Endothelial cell of umbilical vein (primary cell): ENCODE data around the gene BHLHA15. TPM values are rescaled to one million over a fixed set of nuclear protein-coding genes. Genes with fewer than 3 reads are reported as not detected.

Source experiments
- BruUV-seq: library from RNA; stranded (reverse); fragments of 400-500 nt; replicated peaks from 2 replicates; lab custom pipeline; 2021; lab: Mats Ljungman, UMichigan
- CTCF ChIA-PET: fragments of 300-600, 350-600 bp; sonication (Branson Sonifier 250); formaldehyde crosslinking; loops from one replicate; lab custom pipeline; 2021; ENCODE audit warnings: antibody characterized with exemption, inconsistent platforms; lab: Charles Lee
- POLR2A ChIA-PET: fragments of 300-600, 350-600 bp; sonication (Branson Sonifier 250); formaldehyde crosslinking; loops from one replicate; lab custom pipeline; 2021; ENCODE audit warnings: antibody characterized with exemption, inconsistent platforms; lab: Charles Lee
- DNase-seq: peaks from one replicate; pipeline ENCODE4 v3.0.0-alpha.2; 2011; ENCODE audit warnings: low read depth, low spot score
- FAIRE-seq: peaks from 2 replicates; lab custom pipeline; 2011; peaks lifted over from hg19 to GRCh38; lab: Jason Lieb, UNC
- H2AFZ ChIP-seq: 2 replicates; pipeline ENCODE4 v1.6.0; 2012; ENCODE audit warnings: low read depth, low read length, control low read depth, inconsistent platforms
- H3K27ac ChIP-seq: 2 replicates; pipeline ENCODE4 v1.5.1; 2011; ENCODE audit warnings: low read depth, mild to moderate bottlenecking, control low read depth, low read length, moderate library complexity; ENCODE audit not compliant: insufficient read depth
- H3K27me3 ChIP-seq, 2 experiments: 2 replicates each; pipeline versions ENCODE4 v1.6.0 to v1.6.1; 2011; ENCODE audit warnings: low read length in 2 of 2, mixed read lengths in 1 of 2; ENCODE audit not compliant: control insufficient read depth in 2 of 2, insufficient read depth in 2 of 2
- H3K36me3 ChIP-seq, 2 experiments: 2 replicates in 1 of 2; 3 replicates in 1 of 2; pipeline ENCODE4 v1.5.1; 2011; ENCODE audit warnings: low read length in 2 of 2, mild to moderate bottlenecking in 1 of 2, moderate library complexity in 1 of 2; ENCODE audit not compliant: control insufficient read depth in 2 of 2, insufficient read depth in 2 of 2; ENCODE audit errors: extremely low read depth in 1 of 2
- H3K4me1 ChIP-seq: 3 replicates; pipeline ENCODE4 v1.5.1; 2011; ENCODE audit warnings: mild to moderate bottlenecking, low read length; ENCODE audit not compliant: control insufficient read depth, insufficient read depth; ENCODE audit errors: extremely low read depth
- H3K4me2 ChIP-seq: 2 replicates; pipeline ENCODE4 v1.6.1; 2011; ENCODE audit warnings: low read length, control low read depth, mixed read lengths; ENCODE audit not compliant: insufficient read depth
- H3K4me3 ChIP-seq, 3 experiments: fragments of 200-600 bp in 1 of 3; sonication (generic), shearing (Covaris generic) in 1 of 3; replicated peaks in 1 of 3; 2 replicates each; pipeline ENCODE4 v1.5.1; 2011 to 2016; ENCODE audit warnings: control low read depth in 3 of 3, low read length in 3 of 3, mild to moderate bottlenecking in 2 of 3, inconsistent platforms in 1 of 3, low read depth in 1 of 3, moderate library complexity in 1 of 3; ENCODE audit not compliant: insufficient read depth in 1 of 3
- H3K79me2 ChIP-seq: 2 replicates; pipeline ENCODE4 v1.6.0; 2012; ENCODE audit warnings: low read length, inconsistent platforms; ENCODE audit not compliant: control insufficient read depth, insufficient read depth
- H3K9ac ChIP-seq: replicated peaks from 2 replicates; pipeline ENCODE3; 2011; ENCODE audit warnings: low read length, control low read depth; ENCODE audit not compliant: insufficient read depth; ENCODE audit errors: extremely low read depth
- H3K9me1 ChIP-seq: replicated peaks from 3 replicates; pipeline ENCODE4 v1.6.0; 2011; ENCODE audit warnings: mild to moderate bottlenecking, low read length; ENCODE audit not compliant: control insufficient read depth, insufficient read depth; ENCODE audit errors: extremely low read depth
- H3K9me3 ChIP-seq: replicated peaks from 2 replicates; pipeline ENCODE4 v1.5.1; 2012; ENCODE audit warnings: low read length, inconsistent platforms; ENCODE audit not compliant: control insufficient read depth, insufficient read depth
- H4K20me1 ChIP-seq: replicated peaks from 2 replicates; pipeline ENCODE3; 2011; ENCODE audit warnings: mild to moderate bottlenecking, low read length; ENCODE audit not compliant: control insufficient read depth, insufficient read depth; ENCODE audit errors: extremely low read depth
- EZH2 ChIP-seq: IDR thresholded peaks from 2 replicates; pipeline ENCODE4 v1.6.1; 2012; ENCODE audit warnings: borderline replicate concordance, low read depth, mild to moderate bottlenecking, moderate library complexity, low read length, inconsistent platforms; ENCODE audit not compliant: severe bottlenecking
- FOS ChIP-seq: IDR thresholded peaks from 2 replicates; pipeline ENCODE4 v1.6.1; 2011; ENCODE audit warnings: mild to moderate bottlenecking, low read length, moderate library complexity, borderline replicate concordance; ENCODE audit not compliant: insufficient read depth
- GATA2 ChIP-seq: IDR thresholded peaks from 2 replicates; pipeline ENCODE4 v1.7.0; 2011; ENCODE audit warnings: low read depth, mild to moderate bottlenecking, moderate library complexity, mixed read lengths, low read length; ENCODE audit not compliant: insufficient read length, insufficient read depth
- JUN ChIP-seq: IDR thresholded peaks from 2 replicates; pipeline ENCODE4 v1.6.1; 2011; ENCODE audit warnings: borderline replicate concordance, low read depth; ENCODE audit not compliant: insufficient read length, insufficient read depth
- MYC ChIP-seq: IDR thresholded peaks from one replicate; pipeline ENCODE4 v1.6.1; 2011; ENCODE audit warnings: mild to moderate bottlenecking, low read depth, low read length
- POLR2A ChIP-seq: IDR thresholded peaks from 2 replicates; pipeline ENCODE4 v1.6.1; 2012; ENCODE audit warnings: low read depth, mild to moderate bottlenecking, control low read depth, low read length
- POLR2AphosphoS5 ChIP-seq: IDR thresholded peaks from 2 replicates; pipeline ENCODE4 v1.6.1; 2012; ENCODE audit warnings: low read depth, mild to moderate bottlenecking, control low read depth, low read length, moderate library complexity; ENCODE audit not compliant: insufficient read depth
- dilution Hi-C: fragments of 300-500 bp; cut with MboI; formaldehyde crosslinking; loops from one replicate; pipeline ENCODE4 v1.15.0; 2019; ENCODE audit warnings: low sequenced_read_pairs; ENCODE audit not compliant: extremely low pct_ligation_motif_present
- intact Hi-C: fragments of 100-400 bp; cut with micrococcal nuclease; formaldehyde crosslinking; loops from one replicate; pipeline ENCODE4 v1.10.0; 2022
- polyA plus RNA-seq, 4 experiments: library from polyadenylated mRNA; depleted of rRNA in 3 of 4; stranded (reverse) in 3 of 4; unstranded in 1 of 4; fragments of >200 nt; gene quantifications; 2 replicates each; pipeline versions ENCODE4 v1.2.1 to v1.2.3, GENCODE V29; 2011 to 2012; ENCODE audit warnings: missing spikeins in 1 of 4
- total RNA-seq: library from RNA; stranded (reverse); gene quantifications from 2 replicates; pipeline ENCODE4 v1.2.3, GENCODE V29; 2021
- TF ChIP-seq, protein P1 (sequence below), 2 donors: IDR thresholded peaks; 1 replicate in 1 of 2; 2 replicates in 1 of 2; pipeline ENCODE4 v1.5.1; 2011; ENCODE audit warnings: low read length in 2 of 2, mild to moderate bottlenecking in 2 of 2, moderate library complexity in 2 of 2, control low read depth in 1 of 2, inconsistent platforms in 1 of 2, low read depth in 1 of 2; ENCODE audit not compliant: insufficient read depth in 1 of 2; ENCODE audit errors: extremely low read depth in 1 of 2
- TF ChIP-seq, protein P2 (sequence below): IDR thresholded peaks from 2 replicates; pipeline ENCODE4 v1.6.1; 2011; ENCODE audit not compliant: insufficient read depth, insufficient read length

BHLHA15 gene
- total and polyA plus RNA-seq, 2 donors (not counting 3 experiments of a cell fraction or from before 2014, with no cell fraction given) = 0.81 to 1.2 TPM

DNA sequence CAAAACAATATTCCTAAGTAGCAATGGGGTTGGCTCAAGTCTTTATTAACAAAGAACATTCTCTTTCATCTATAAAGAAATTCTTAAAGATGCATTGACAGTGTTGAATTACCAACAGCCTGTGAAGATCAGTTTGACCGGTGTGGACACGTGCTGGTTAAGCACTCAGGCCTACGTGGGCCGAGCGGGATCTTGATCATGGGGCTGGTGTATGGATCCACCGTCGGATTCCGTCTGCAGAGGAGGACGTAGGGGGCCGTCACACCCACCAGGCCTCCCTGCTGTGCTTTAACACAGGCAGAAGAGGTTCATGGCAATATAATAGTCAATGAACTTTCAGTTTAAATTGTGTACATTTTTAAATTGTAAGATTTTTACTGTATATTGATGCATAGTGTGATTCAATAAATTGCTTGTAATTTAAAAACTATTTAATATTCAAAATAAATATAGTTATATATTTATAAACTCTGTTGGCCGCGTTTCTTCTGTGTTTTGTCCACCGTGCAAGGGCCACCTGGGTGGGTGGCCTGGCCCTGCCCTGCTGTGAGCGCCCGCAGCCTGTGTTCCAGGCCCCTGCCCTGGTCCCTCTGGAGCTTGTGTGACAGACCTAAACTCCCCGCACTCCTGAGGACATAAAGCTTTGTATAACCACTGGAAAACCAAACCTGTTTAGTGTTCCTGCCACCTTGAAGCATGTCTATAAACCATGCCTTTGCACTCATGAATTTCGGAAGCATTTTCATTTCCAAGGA is 1.9 kb upstream of the BHLHA15 start:
- ChIA-PET POLR2A (no interaction called here), CTCF (no interaction called here)
- dilution Hi-C loops = no loop called here
- Histone ChIP-seq H3K27ac (no peak overlapping the region), H3K36me3 (peaks cover 0 to 12% of the 10 kb centered on the region in 2 experiments), H3K27me3 (no peaks in the 10 kb centered on the region), H3K79me2 (no peaks in the 10 kb centered on the region), H3K4me2 (no peak overlapping the region), H3K9ac (no peak overlapping the region), H3K4me3 (no peak overlapping the region), H2AFZ (no peak overlapping the region), H3K9me1 (no peaks in the 10 kb centered on the region), H3K9me3 (no peaks in the 10 kb centered on the region), H4K20me1 (no peaks in the 10 kb centered on the region), H3K4me1 (no peaks in the 10 kb centered on the region)
- no peak for DNase-seq
- BruUV-seq = no TSS peak
- TF ChIP-seq, protein P1, sequence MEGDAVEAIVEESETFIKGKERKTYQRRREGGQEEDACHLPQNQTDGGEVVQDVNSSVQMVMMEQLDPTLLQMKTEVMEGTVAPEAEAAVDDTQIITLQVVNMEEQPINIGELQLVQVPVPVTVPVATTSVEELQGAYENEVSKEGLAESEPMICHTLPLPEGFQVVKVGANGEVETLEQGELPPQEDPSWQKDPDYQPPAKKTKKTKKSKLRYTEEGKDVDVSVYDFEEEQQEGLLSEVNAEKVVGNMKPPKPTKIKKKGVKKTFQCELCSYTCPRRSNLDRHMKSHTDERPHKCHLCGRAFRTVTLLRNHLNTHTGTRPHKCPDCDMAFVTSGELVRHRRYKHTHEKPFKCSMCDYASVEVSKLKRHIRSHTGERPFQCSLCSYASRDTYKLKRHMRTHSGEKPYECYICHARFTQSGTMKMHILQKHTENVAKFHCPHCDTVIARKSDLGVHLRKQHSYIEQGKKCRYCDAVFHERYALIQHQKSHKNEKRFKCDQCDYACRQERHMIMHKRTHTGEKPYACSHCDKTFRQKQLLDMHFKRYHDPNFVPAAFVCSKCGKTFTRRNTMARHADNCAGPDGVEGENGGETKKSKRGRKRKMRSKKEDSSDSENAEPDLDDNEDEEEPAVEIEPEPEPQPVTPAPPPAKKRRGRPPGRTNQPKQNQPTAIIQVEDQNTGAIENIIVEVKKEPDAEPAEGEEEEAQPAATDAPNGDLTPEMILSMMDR (IDR thresholded peaks at IDR 0.05; ENCODE audit: extremely low read depth in 1 of 2, insufficient read depth in 1 of 2, low read depth in 1 of 2, low read length in 2 of 2) = no peak
- intact Hi-C loops = no loop called here
- no peak for FAIRE-seq

DNA sequence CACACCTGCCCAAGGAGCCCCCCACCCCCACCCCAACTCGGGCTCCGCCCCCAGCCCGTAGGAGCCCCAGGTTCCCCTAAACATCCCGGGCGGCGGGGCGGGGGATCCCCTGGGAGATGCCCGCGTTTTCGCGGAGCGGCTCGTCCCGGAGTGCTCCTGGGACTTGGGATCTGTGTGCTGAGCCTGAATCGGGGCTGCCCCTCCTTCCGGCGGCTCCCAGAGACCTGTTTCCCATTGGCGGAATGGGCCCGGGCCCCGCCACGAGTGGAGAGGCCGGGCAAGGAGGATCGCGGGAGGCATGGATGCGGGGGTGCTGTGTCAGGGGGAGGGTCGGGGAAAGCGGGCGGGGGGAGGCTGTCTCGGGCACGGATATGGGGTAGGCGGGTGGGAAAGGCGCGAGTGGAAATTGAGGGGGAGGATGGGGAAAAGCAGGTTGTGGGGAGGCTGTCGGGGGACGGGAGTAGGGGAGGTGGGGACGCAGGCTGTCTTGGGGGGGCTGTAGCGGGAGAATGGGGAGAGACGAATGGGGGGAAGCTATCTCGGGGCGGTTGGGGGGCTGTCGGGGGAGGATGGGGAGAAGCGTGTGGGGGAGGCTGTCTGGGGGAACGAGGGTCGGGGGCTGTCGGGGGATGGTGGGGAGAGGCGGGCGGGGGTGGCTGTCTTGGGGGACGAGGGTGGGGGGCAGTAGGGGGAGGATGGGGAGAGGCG is 572 bp upstream of the BHLHA15 start:
- H3K9ac ChIP-seq = no peak overlapping the region
- dilution Hi-C loops = no loop called here
- TF ChIP-seq POLR2A = no peak
- TF ChIP-seq JUN = no peak
- no peak for TF ChIP-seq POLR2AphosphoS5
- TF ChIP-seq GATA2 = no peak
- TF ChIP-seq, protein P2, sequence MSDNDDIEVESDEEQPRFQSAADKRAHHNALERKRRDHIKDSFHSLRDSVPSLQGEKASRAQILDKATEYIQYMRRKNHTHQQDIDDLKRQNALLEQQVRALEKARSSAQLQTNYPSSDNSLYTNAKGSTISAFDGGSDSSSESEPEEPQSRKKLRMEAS = no peak
- TF ChIP-seq FOS = no peak
- no peak for TF ChIP-seq EZH2
- no peak for TF ChIP-seq MYC
- TF ChIP-seq, protein P1 (IDR thresholded peaks at IDR 0.05; ENCODE audit: extremely low read depth in 1 of 2, insufficient read depth in 1 of 2, low read depth in 1 of 2, low read length in 2 of 2) = no peak
- BruUV-seq = no TSS peak
- no peaks in the 10 kb centered on the region for H3K9me3 ChIP-seq
- no peaks in the 10 kb centered on the region for H3K79me2 ChIP-seq
- ChIA-PET POLR2A (no interaction called here), CTCF (interaction anchor here (1.0 to 2.4 kb wide), 2 partner anchors 42 to 189 kb away, joined by 3 to 8 read pairs; no protein-coding TSS in a partner anchor)
- no peaks in the 10 kb centered on the region for H3K27me3 ChIP-seq
- no peak overlapping the region for H3K4me2 ChIP-seq
- FAIRE-seq = no peak
- DNase-seq = no peak
- H3K4me3 ChIP-seq = peak overlapping the region in 2 of 3 experiments; percentile 10 to 34
- H2AFZ ChIP-seq = no peak overlapping the region
- intact Hi-C loops = no loop called here
- H3K9me1 ChIP-seq = no peaks in the 10 kb centered on the region
- peaks cover 0 to 5% of the 10 kb centered on the region in 2 experiments for H3K36me3 ChIP-seq
- H3K27ac ChIP-seq = no peak overlapping the region
- no peaks in the 10 kb centered on the region for H3K4me1 ChIP-seq
- no peaks in the 10 kb centered on the region for H4K20me1 ChIP-seq
